Measurements from ENCODE around the gene ARSD.
"Not testable (repeated sequence)": the region's sequence is repeated elsewhere in the genome, so short reads cannot be mapped to it uniquely, and the experiment has no call there.

The ARSD gene

DNA sequence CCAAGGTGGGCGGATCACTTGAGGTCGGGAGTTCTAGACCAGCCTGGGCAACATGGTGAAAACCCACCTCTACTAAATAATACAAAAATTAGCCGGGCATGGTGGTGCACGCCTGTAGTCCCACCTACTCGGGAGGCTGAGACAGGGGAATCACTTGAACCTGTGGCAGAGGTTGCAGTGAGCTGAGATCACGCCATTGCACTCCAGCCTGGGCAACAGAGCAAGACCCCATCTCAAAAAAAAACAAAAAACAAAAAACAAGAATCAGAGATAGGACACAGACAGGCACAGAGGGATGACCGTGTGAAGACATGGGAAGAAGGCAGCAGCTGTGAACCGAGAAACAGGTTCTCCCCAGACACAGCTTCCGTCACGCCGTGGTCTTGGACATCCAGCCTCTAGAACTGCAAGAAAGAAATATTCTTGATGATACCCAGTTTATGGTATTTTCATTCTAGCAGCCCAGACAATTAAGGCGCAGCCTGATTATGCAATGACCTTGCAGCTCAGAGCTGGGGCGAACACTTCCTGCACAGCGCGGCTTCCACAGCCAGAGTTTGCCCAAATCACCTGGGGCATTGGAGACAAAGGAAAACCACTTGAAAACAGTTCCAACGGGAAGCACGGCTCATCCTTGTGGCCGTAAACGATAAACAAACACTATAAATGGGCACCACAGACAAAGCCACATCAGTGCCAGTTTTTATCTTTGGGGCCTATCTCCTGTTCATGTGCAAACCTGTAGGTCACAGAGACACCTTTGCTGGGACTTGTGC lies 4.2 kb upstream of the ARSD start:
- DNase-seq: no peak

DNA sequence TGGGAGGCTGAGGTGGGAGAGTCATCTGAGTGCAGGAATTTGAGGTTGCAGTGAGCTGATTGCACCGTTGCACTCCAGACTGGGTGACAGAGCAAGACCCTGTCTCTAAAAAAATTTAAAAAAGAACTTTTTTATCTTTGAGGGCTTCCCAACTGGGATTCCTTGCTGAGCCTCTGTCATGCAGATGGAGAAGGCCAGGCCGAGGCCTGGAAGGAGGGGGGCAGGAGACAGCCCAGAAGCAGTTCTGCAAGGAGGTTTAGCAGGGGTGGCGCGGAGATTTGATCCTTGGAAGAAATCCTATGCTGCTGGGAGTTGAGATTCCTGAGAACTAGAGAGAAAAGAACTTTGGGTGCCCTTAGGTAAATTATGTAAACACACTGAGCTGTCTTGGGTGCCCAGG lies 2.5 kb upstream of the ARSD start:
- no peak for DNase-seq

DNA sequence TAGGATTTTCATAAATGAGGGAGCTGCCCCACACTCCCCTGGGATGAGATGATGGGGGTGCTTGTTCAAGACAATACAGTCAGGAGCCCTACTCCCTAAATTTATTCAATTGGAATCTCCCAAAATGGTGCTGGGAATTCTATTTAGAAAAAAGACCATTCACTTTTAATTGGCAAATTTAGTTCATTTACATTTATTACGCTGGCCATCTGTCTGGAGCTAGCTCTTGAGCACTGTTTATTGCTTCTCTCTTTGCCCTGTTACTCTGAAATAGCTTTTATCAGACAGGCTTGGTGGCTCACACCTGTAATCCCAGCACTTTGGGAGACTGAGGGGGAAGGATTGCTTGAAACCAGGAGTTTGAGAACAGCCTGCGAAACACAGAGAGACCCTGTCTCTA lies 2.0 kb upstream of the ARSD start:
- DNase-seq: no peak

DNA sequence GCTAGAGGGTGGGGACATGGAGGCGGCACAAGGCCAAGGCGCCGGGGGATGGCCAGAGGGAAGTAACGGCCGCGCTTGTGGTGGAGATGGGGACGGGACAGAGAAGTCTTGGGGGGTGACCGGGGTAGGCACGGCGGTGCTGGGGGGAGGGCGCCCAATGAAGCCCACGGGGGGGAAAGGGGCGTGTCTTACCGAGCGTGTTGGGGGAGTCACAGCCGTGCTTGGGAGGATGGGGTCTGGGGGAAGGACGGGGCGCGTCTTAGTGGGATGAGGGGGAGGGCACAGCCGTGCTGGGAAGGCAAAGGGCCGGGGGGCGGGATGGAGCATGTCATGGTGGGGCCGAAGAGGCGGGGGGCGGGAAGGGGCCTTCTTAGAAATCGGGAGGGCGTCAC lies 952 bp downstream of the ARSD start:
- no peak for DNase-seq

DNA sequence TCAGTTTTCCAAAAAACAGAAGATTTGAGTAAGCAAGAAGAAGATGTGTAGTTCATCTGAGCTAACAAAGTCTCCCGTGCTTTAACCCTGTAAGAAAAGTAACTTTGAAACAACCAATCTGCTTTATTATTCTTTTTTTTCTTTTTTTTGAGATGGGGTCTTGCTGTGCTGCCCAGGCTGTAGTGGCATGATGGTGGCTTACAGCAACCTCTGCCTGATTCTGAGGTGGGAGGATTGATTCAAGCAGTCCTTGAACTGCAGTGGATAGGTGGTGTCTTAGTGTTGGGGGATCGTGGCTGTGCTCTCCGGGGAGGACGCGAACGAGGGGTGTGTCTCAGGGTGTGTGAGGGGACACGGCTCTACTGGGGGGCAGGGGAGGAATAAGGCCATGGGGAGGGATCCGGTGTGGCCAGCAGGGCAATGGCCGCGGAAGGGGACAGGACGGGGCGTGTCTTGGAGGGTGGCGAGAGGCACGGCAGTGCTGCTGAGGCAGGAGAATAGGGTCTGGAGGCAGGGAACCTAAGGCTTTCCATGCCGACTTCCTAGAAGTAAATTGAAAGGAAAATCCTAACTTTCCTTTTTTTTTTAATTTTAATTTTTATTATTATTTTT lies 2.4 kb downstream of the ARSD start:
- DNase-seq: no peak

DNA sequence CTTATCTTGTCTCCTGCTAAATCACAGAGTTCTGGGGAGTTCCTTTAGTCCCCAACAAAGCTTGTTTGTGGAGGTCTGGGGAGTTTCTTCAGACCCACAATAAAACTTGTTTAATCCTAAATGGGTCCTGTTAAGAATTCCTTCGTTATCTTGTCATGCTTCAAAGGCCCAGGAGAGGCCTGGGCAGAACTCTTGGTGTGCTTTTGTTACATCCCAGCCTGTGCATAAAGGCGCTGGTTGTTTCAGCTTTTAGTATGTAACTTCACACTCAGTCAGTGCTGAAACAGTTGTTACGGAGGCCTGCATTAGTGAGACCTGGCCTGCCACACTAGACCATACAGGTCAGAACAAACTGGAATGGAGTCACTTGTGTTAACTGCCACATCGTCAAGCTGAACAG lies 2.9 kb downstream of the ARSD start:
- DNase-seq: not testable (repeated sequence)

DNA sequence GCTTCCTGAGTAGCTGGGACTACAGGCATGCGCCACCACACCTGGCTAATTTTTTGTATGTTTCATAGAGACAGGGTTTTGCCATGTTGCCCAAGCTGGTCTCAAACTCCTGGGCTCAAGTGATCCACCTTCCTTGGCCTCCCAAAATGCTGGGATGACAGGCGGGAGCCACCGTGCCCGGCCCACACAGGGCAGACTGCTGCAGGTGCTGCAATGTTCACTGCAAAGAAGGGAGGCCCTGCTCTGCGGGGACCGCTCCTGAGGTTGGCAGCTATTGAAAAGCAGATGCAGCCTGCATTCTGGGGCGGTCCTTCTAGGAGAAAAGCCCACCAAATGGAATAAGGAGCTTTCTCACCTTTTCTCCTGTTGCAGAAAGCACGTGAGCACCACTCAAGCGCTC lies 5.0 kb downstream of the ARSD start:
- DNase-seq: no peak

DNA sequence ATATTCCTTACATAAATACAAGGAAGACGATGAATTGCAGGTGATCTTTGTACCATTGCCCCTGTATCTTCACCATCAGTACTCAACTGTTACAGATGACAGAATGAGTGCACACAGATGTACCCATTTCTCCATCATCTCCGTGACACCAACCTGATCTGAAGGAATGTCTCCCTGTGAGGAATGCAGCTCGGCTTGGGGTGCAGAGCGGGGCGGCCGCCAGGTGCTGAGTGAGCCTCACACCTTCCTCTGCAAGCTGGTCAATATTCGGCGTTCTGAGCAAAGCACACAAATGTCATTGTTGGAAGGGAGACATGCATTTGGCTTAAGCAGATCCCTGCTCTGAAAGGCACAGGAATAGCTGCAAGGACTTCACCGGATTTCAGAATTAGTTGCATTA lies 7.4 kb downstream of the ARSD start:
- no peak for DNase-seq

DNA sequence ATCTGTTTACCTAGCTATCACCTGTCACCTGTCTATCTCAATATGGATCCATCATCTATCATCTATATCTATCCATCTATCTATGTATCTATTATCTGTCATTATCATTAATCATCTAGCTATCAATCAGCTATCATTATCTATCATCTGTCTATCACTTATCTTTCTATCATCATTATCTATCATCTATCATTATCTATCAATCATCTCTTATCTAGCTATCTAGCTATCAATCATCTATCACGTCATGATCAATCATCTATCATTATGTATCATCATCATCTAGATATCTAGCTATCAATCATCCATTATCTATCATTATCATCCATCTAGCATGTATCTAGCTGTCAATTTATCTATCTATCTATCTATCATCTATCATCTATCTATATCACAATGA lies 7.9 kb downstream of the ARSD start:
- DNase-seq: no peak

DNA sequence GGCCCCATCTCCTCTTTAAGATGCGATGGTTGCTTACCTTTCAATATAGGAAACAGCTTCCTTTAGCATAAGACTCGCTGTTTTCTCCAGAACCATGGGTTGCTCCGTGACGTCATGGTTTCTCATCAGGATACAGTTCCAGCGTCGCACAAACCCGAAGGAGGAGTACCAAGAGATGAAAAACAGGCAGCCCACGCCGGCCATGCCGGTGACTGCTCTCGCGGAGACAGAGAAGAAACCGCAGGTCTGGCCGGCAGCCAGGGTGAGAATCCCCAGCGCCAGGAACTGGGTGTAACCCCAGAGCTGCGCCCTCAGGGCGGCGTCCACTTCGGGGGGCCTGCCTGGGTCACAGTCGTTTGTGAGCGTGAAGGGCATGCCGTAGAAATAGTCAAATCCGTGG lies 11.4 kb downstream of the ARSD start:
- no peak for DNase-seq

DNA sequence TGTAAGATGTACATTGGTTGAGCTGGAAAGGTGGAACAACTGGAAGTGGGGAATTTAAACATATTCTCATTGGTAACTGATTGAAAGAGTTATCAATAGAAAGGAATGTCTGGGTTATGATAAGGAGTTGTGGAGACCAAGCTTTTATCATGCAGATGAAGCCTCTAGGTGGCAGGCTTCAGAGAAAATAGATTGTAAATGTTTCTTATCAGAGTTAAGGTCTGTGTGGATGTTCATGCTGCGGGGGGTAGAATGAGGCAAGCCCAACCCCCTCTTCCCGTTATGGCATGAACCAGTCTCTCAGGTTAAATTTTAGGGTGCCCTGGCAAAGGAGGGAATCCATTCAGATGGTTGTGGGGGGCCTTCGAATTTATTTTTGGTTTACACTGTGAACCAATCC lies 16.0 kb downstream of the ARSD start:
- peak; percentile 31 for DNase-seq

DNA sequence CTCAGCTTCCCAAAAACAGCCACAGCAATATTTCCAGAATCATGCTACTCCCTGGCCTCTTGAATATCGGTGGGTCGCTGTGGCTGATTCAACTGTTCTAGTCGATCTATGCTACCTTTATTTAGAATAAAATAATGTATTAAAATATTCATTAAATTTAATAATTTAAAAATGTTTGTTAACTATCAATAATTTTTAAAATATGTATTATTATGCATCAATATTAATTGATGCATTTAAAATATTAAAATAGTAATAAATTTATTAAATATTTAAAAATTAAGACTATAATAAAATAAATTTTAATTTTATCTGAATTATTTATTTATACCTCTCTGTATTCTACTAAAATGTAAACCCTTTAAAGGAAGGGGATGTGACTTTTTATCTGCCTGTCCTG lies 19.0 kb downstream of the ARSD start:
- DNase-seq: no peak

DNA sequence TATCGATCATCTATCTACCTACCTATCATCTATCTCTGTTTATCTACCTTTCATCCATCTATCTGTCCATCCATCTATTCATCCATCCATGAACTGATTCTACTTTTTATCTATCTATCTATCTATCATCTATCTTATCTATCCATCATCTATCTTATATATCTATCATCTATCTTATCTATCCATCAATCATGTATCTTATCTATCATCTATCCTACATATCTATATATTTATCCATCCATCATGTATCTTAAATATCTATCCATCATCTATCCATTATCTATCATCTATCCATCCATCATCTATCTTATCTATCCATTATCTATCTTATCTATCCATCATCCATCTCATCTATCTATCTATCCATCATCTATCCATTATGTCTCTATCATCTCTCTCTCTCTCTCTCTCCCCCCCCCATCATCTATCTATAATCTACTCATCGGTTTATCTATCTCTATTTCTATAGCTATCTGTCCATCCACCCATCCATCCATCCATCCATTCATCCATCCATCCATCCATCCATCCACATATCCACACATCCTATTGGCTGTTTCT lies 20.9 kb downstream of the ARSD start:
- DNase-seq: no peak

DNA sequence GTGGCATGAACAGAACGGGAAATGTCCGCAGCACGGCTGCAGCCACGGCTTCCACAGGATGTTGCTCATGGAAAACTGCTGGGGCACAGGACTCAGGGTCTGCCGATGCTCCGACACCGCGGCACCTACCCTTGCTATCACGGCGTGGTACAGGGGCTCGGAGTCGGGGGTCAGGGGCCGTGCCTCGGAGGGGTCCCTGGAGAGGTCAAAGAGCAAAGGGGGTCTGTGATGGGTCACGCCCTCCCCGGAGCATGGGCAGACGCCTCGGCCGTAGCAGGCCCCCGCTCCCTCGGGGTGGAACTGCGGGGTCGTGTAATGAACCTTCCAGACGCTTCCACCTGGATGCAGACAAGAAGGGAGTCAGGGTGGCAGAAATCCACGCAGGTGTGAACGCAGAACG lies 21.8 kb downstream of the ARSD start:
- DNase-seq: no peak

DNA sequence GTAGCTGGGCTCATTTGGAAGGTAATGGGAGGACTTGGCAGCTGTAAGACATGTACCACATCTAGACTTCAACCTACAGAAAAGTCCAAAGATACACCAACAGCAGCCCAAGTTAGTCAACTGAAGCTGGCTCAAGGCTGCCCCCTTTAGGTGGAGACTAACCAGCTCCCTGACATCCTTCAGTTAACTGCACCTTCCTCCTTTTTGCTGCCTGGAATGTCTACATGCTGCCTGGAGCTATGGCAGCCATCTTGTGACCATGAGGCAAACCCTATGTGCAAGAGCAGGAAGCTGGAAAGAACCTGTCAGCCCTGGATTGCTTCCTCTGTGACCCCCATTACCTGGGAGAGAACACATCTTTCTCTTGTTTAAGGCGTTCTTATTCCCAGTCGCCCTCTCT lies 25.8 kb downstream of the ARSD start:
- peak; percentile 1 for DNase-seq

DNA sequence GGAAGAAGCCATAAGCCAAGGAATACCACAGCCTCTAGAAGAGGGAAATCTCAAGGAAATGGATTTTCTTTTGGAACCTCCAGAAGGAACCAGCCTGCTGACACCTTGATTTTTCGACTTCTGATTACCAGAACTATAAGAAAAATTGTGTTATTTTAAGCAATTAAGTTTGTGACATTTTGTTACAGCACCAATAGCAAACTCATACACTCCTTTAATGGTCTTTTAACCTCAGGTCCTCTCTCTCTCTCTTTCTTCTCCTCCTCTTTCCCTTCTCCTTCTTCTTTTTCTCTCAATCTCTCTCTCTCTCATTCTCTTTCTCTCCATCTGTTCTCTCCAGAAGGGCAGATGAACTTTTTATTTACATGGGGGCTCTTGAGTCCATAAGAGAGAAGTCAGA lies 26.3 kb downstream of the ARSD start:
- DNase-seq: no peak

DNA sequence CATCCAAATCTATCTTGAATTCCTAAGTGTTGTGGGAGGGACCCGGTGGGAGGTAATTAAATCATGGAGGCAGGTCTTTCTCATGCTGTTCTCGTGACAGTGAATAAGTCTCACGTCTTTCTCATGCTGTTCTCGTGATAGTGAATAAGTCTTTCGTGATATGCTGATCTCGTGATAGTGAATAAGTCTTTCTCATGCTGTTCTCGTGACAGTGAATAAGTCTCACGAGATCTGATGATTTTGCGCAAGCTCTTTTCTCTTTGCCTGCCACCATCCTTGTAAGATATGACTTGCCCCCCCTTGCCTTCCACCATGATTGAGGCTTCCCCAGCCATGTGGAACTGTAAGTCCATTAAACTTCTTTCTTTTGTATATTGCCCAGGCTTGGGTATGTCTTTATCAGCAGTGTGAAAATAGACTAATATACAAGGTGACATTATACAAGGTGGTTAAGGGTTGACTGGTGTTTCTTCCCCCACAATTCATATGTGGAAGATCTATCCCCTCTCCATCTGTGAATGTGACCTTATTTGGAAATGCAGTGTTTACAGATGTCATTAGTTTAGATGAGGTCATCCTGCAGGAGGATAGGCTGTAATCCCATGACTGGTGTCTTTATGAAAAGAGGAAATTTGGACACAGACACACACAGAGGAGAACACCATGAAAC lies 27.6 kb downstream of the ARSD start:
- peak; percentile 50 for DNase-seq

DNA sequence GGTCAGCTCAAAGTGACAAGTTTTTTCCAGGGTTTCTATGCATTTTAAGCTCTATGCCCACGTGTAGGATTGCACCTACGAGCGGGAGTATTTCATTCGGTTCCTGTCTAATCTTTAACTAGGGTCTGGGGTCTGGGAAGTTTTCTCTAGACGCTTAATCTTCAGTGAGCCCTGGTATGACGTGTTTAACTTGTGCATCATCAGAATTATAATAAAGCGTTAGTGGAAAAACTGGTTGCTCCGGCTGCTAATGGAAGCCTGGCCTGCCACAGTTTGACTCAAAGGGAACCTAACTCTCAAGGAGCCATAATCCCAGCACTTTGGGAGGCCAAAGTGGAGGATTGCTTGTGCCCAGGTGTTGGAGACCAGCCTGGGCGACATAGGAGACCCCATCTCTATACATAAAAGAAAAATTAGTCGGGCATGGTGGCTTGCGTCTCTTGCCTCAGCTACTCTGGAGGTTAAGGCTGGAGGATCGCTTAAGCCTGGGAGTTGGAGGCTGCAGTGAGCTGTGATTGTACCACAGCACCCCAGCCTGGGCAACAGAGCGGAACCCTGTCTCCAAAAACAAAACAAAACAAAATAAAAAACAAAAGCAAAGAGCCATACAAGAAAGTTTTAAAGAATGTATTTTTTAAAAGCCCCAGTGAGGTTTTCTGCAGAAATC lies 30.2 kb downstream of the ARSD start:
- no peak for DNase-seq

DNA sequence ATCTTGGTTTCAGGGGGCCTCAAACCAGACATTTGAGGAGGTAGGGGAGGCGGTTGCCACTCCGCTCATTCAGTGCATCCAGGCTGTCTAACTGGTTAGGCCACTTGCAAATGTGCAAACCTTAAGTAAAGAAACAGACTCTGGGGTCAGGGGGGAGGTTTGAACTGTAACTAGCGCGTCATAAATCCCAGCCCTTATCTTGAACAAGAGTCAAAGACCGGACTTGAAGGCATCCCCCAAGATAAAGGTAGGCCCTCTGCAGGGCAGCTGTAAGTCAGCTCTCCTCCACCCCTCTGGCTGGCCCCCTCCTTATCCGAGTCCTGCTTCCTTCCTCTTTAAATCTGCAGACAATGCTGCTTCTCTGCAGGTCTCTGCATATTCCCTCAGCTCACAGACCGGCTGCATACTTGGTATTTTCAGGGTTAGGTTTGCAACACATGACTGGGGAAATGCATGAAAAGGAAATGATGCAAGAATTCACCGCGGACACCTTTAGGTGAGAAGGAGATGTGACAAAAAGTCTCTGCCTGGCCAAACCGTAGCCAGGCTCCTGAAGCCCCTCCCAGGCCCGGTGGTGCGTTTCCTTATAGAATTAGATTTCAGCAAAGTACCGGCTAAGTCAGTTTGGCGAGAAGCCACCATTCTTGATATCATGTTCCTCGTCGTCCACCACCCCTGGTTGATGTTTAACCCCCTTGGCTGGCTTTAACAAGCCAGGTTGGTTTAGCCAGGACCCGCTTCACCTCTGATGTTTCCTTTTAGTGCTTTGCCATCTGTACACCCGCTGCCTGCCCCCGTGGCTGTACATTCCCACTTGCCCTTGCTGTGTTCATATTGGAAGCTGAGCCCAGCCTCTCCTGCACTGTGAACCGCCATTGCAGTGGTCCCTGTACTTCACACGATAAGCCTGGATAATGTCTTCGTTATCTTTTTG lies 31.2 kb downstream of the ARSD start:
- DNase-seq: peak; percentile 64

DNA sequence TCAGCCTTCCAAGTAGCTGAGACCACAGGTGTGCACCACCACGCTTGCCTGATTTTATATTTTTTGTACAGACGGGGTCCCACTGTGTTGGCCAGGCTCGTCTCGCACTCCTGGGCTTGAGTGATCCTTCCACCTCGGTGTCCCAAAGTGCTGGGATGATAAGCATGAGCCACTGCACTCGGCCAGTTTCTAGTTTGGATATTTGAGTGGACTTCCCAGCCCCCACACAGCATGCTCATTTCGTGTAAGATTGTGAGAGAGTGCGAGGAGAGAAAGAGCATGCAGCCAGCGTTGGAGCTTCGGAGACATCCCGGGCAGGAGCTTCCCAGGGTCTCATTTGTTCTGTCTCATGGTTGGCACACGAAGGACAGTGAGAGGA lies 31.8 kb downstream of the ARSD start:
- no peak for DNase-seq

DNA sequence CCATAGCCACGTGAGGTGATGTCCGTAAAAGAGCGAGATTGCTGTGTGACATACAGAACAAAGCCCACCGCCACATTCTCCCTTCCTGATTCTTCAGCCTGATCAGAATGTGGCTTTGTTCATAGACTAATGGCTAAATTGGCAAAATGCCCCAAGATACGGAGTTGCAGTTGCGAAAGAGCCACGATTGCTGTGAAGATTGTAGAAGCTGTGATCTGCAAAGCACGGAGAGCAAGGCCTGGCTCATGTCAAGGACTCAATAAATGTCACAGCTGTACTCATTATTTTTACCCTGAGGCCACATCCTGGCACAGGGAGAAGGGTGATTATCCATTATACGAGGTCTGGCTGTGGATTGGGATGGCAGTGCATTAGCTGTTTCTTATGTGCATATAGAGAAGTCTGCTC lies 34.2 kb downstream of the ARSD start:
- peak; percentile 77 for DNase-seq

DNA sequence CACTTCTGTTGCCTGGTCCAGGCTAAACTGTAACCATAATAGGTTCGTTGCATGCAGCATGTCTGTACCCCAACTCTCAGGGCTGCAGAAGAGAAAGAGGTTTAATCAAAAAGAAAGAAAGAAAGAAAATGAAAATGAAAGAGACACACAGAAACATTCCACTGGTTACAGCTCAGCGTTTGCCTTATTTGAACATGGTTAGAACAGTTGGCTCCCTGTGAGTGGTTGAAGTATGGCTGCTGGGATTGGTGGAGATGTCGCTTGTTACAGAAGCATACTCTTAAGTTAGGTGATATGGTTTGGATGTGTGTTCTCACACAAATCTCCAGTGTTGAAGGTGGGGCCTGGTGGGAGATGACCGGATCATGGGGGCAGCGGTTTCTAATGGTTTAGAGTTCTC lies 36.3 kb downstream of the ARSD start:
- peak; percentile 1 for DNase-seq

Measured in OCI-M1 (cell line).